GM19239 (cell line): Measurements from ENCODE around the gene ROCK2.
"Not testable (repeated sequence)": the region's sequence is repeated elsewhere in the genome, so short reads cannot be mapped to it uniquely, and the experiment has no call there.

ENCODE experiments used
- DNase-seq: peaks from one replicate; pipeline ENCODE4 v3.0.0; 2011; ENCODE audit warnings: low spot score; ENCODE audit not compliant: insufficient read length
- FAIRE-seq: peaks from 2 replicates; lab custom pipeline; 2011; peaks lifted over from hg19 to GRCh38; lab: Jason Lieb, UNC

The ROCK2 gene

DNA sequence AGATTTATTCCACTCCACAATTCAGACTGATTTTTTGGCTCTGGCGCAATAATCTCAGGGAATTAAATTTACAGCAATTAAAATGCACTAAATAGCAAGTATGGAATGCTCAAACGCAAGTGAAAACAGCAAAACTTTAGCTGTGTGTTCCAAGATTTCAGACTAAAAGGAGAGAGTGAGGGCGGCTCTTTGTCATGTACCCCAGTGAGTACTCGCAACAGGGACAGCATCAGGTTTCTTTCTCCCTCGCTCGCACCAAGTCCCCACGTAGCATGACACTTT, 1.1 kb downstream of the ROCK2 start:
- FAIRE-seq (peak; percentile 92), DNase-seq (no peak)

DNA sequence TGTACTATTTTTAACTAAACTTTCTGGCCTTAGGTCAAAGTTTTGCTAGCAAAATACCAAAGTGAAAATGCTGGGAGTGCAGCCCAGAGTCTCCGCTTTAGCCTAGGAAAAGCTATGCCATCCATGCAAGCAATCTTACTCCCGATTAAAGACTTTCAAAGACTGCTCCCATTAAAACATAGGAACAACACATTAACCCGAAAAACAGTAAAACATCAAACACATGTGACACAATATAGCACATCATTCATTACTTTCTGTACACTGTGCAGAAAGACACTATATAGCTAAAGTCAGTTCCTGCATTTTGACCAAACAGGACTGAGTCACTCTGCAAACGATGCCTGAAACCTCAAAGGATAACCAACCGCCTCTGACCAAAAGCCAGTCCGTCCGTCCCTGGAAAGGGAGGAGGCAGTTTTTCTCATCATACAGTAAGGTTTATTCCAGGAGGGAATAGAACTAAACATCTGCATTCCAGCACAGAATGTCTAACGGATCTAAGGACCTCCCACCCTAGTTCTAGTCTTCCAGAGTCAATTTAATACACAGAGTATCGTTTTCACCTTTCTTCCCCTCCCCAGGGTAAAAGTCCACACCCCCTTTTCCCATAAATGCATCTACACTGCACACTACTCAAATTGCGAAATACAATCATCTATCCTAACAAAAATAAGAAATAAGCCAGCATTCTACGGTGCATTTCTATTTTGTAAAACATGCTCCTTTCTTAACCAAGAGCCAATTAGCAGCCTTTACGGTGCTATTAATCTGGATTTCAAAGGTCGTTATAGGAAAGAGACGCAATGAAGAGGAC, 1.7 kb downstream of the ROCK2 start:
- FAIRE-seq (peak; percentile 72), DNase-seq (no peak)

DNA sequence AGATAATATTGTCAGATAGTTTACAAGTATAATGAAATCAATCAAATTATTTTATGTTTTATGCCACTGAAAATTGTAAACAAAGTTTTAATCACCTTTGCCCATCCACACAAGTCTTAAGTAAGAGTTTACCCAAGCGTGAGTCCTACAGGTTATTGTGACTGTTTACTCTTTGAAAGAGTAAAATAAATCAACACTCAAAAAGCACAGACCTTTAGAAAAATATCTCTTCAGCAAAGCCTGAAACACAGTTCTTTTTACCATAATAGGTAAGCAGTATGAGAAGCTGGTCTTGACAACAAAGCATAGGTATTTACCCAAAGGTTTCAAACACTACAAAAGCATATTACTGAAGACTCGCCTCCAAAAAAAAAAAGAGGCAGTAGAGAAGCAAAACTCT, 3.7 kb downstream of the ROCK2 start:
- FAIRE-seq (no peak), DNase-seq (no peak)

GRCh38 chr2:11339508-11340083, 4.8 kb downstream of the ROCK2 start:
- DNase-seq (no peak), FAIRE-seq (no peak)

GRCh38 chr2:11338580-11338979, 5.9 kb downstream of the ROCK2 start:
- DNase-seq (no peak), FAIRE-seq (no peak)

- DNase-seq = no peak
- FAIRE-seq = no peak
Measured at GRCh38 chr2:11337909-11338308, 6.5 kb downstream of the ROCK2 start.

DNA sequence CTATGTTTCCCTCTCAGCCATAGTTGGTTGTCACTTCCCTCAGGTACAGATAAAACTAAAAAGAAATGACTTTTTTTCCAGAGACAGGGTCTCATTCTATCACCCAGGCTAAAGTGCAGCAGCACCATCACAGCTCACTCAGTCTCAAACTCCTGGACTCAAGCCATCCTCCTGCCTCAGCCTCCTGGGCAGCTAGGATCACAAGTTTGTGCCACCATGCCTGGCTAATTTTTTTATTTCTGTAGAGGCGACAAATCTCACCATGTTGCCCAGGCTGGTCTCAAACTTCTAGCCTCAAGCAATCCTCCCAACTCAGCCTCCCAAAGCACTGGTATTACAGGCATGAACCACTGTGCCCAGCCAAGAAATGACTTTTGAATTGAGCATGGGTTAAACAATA, 8.2 kb downstream of the ROCK2 start:
- no peak for DNase-seq
- FAIRE-seq = no peak

DNA sequence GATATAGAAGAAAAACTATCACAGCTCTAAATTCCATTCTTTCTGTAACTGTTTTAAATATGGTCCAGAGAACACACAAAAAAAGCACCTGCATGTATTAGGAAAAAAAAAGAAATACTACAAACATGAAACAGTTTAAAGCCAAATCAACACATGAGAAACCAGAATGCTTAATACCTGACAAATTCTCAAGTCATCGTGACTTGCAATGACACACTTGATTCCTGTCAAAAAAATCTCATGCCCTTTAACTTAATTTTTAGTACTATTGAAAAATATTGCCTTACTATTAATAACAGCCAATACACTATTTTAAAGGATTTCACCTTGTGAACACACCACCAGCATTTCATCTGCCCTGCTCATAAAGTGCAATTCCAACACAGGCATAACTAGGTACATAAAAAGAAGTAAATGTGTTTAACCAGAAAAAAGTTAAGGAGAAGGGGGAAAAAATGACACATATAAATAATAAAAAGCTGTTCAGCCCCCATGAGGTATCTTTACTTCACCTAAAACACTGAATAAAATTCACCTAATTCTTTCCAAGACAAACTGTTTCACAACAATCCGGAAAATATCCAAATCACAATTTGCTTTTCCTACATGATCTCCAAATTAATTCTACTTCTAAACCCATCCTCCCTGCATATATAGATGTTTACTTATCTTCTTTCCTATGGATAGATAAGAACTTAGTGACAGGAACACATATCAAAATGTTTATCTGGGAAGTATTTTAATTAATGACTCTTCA, 10.8 kb downstream of the ROCK2 start:
- DNase-seq (no peak), FAIRE-seq (no peak)

DNA sequence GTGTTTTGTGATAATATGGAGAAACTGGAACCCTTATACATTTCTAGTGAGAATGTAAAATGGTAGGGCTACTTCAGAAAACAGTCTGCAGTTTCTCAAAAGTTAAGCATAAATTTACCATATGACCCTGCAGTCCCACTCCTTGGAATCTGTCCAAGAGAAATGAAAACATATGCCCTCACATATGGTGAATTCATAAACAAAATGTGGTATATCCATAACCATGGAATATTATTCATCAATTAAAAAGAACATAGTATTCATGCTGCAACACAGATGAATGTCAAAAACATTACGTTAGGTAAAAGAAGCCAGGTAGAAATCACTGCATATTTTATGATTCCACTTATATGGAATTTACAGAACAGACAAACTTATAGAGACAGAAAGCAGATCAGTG, 11.8 kb downstream of the ROCK2 start:
- DNase-seq (no peak), FAIRE-seq (no peak)

- FAIRE-seq = no peak
- DNase-seq = no peak
Measured at GRCh38 chr2:11330457-11331142, 13.8 kb downstream of the ROCK2 start.

DNA sequence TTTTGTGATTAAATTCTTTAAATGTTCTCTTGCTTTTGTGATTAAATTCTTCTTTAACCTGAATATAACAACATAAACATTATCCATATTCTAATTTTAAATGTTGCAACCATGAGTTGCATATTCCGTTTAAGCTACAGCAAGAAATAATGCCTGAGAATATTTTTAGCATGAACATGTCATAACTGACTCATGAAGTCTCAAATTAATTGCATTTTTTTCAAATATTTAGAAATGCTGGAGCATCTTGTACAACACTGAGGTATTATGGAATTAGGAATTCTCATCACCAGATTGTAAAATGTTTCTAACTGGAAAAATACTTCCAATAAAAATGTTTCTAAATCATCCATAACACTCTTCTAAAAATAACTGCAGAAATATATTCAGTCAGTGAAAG, 14.7 kb downstream of the ROCK2 start:
- DNase-seq = no peak
- FAIRE-seq = no peak

- FAIRE-seq, DNase-seq: not testable (repeated sequence)
Measured at GRCh38 chr2:11328522-11328921, 15.9 kb downstream of the ROCK2 start.

GRCh38 chr2:11327871-11328270, 16.6 kb downstream of the ROCK2 start:
- DNase-seq (no peak), FAIRE-seq (no peak)

DNA sequence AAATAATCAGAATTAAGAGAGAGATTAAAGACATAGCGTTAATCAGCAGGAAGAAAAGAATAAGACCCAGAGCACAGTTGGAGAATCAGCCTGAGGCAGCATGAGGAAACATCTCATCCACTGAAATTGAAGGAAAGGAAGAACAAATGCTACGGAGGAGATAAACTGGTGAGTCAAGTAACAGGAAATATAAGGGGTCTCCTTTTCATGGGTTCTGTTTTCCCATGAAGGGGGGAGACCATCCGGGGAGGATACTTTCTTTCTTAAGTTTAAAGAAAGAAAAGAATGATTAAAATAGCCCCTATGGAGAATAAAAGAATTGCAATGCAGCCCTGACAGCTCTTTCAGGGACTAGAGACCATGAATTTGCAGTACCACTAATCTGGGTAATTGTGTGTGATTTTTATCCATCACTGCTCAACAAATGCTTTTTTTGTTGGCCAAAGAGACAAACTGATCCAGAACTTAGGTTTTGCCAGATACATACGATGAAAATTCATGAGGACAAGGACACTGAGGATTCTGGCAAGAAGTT, 17.7 kb downstream of the ROCK2 start:
- DNase-seq (no peak), FAIRE-seq (peak; percentile 4)

- peak; percentile 21 for FAIRE-seq
- no peak for DNase-seq
Measured at GRCh38 chr2:11325961-11326676, 18.3 kb downstream of the ROCK2 start.

GRCh38 chr2:11321847-11322246, 22.6 kb downstream of the ROCK2 start:
- no peak for FAIRE-seq

GRCh38 chr2:11320698-11321492, 23.5 kb downstream of the ROCK2 start:
- FAIRE-seq = no peak

More at GRCh38 chr2:11321847-11322246, 22.6 kb downstream of the ROCK2 start:
- DNase-seq = no peak

GRCh38 chr2:11319939-11320338, 24.5 kb downstream of the ROCK2 start:
- no peak for DNase-seq
- FAIRE-seq = no peak

More at GRCh38 chr2:11320698-11321492, 23.5 kb downstream of the ROCK2 start:
- DNase-seq = no peak

GRCh38 chr2:11315074-11315705, 29.2 kb downstream of the ROCK2 start:
- DNase-seq = no peak
- FAIRE-seq = no peak
